ENCODE results near the gene RHD. TPM values are rescaled to one million over a fixed set of nuclear protein-coding genes. Genes with fewer than 3 reads are reported as not detected.

Gene RHD
- total RNA-seq, 1 experiment from 2014 or later: not detected

DNA sequence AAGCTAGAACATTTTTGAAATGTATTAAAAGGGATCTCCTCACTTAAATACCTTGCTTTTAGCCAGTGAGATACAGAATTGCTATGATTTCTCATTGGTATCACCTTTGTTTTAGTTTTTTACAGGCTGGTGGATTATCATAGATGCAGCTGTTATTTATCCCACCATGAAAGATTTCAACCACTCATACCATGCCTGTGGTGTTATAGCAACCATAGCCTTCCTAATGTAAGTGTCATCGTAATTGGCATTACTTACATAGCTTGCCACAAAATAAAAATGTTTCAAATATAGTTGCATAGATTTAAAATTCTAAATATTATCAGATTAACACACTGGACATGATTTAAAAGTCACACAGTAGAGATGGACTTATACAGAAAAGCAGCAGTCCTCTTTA, 70.5 kb downstream of the RHD start:
- H2AFZ ChIP-seq (ENCODE audit: low read length): no peak overlapping the region
- no peaks in the 10 kb centered on the region for H3K27me3 ChIP-seq (ENCODE audit: low read length)
- DNase-seq (no peak), ATAC-seq (no peak)
- no peak overlapping the region for H3K27ac ChIP-seq (ENCODE audit: low read length)
- H3F3A ChIP-seq (ENCODE audit: low read length, unreplicated experiment): no peaks in the 10 kb centered on the region
- H3K9me2 ChIP-seq (replicated peaks; ENCODE audit: low read length): no peaks in the 10 kb centered on the region
- CTCF ChIA-PET: no interaction called here
- H3K4me1 ChIP-seq (ENCODE audit: insufficient read depth, low read length): peaks cover 21% of the 10 kb centered on the region
- POLR2A ChIA-PET (ENCODE audit: unreplicated experiment): no interaction called here
- H3K4me3 ChIP-seq (ENCODE audit: low read length): no peak overlapping the region
- intact Hi-C loops (cut with micrococcal nuclease): no loop called here
- peaks cover 8% of the 10 kb centered on the region for H3K36me3 ChIP-seq (ENCODE audit: low read depth, low read length)
- TF ChIP-seq EZH2phosphoT487 (IDR thresholded peaks at IDR 0.05; ENCODE audit: borderline replicate concordance, low read length): no peak
- TF ChIP-seq CTCF (conservative IDR thresholded peaks at IDR 0.05; ENCODE audit: low read depth, low read length): no peak
- no peak for TF ChIP-seq EZH2 (IDR thresholded peaks at IDR 0.05; ENCODE audit: low read length, unreplicated experiment)
- H3K79me2 ChIP-seq (ENCODE audit: low read length): peaks cover 61% of the 10 kb centered on the region
- H4K20me1 ChIP-seq (ENCODE audit: low read length): peaks cover 23% of the 10 kb centered on the region; the same call in 1 of the 2 replicates
- no peak overlapping the region for H3K4me2 ChIP-seq (ENCODE audit: low read length)
- H3K9me3 ChIP-seq (ENCODE audit: low read length): no peaks in the 10 kb centered on the region
- no TSS peak for BruUV-seq (replicated peaks)
- no peak overlapping the region for H3K9ac ChIP-seq (ENCODE audit: low read length)

GRCh38 chr1:25343872-25344271, 71.6 kb downstream of the RHD start:
- ATAC-seq (peak; percentile 76), DNase-seq (peak; percentile 52)
- ChIA-PET POLR2A (ENCODE audit: unreplicated experiment) (no interaction called here), CTCF (no interaction called here)
- Histone ChIP-seq H3K9me3 (ENCODE audit: low read length) (no peaks in the 10 kb centered on the region), H3K36me3 (ENCODE audit: low read depth, low read length) (peaks cover 8% of the 10 kb centered on the region), H3K9ac (ENCODE audit: low read length) (no peak overlapping the region), H3K4me2 (ENCODE audit: low read length) (no peak overlapping the region), H3F3A (ENCODE audit: low read length, unreplicated experiment) (no peaks in the 10 kb centered on the region), H3K79me2 (ENCODE audit: low read length) (peaks cover 56% of the 10 kb centered on the region), H3K4me3 (ENCODE audit: low read length) (no peak overlapping the region), H2AFZ (ENCODE audit: low read length) (no peak overlapping the region), H3K27me3 (ENCODE audit: low read length) (no peaks in the 10 kb centered on the region), H3K9me2 (replicated peaks; ENCODE audit: low read length) (no peaks in the 10 kb centered on the region), H4K20me1 (ENCODE audit: low read length) (peaks cover 23% of the 10 kb centered on the region; the same call in 1 of the 2 replicates), H3K4me1 (ENCODE audit: insufficient read depth, low read length) (peaks cover 21% of the 10 kb centered on the region), H3K27ac (ENCODE audit: low read length) (no peak overlapping the region)
- BruUV-seq (replicated peaks): no TSS peak
- TF ChIP-seq CTCF (conservative IDR thresholded peaks at IDR 0.05; ENCODE audit: low read depth, low read length) (no peak), EZH2phosphoT487 (IDR thresholded peaks at IDR 0.05; ENCODE audit: borderline replicate concordance, low read length) (no peak), EZH2 (IDR thresholded peaks at IDR 0.05; ENCODE audit: low read length, unreplicated experiment) (no peak)
- intact Hi-C loops (cut with micrococcal nuclease): no loop called here

DNA sequence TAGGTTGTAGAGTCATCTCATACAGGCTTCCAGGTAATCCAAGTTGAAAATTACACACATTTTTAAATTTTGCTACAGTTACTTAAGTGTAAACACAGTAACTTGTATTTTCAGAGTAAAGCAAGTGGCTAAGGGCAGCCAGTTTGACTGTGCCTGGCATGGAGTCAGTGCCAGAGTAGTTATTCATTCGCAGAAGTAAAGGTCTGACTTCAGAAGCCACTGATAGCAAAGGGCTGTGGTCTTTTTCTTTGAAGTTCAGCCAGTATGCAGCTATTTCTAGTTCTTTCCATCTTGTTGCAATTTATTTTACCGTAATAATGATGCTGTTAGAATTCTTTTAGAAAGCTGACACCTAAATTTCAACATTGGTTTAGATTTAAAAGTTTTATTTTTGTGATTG, 75.2 kb downstream of the RHD start:
- Histone ChIP-seq H3K79me2 (ENCODE audit: low read length) (peaks cover 19% of the 10 kb centered on the region), H3K9me3 (ENCODE audit: low read length) (no peaks in the 10 kb centered on the region), H3K27me3 (ENCODE audit: low read length) (no peaks in the 10 kb centered on the region), H3K4me3 (ENCODE audit: low read length) (no peak overlapping the region), H3K9ac (ENCODE audit: low read length) (no peak overlapping the region), H3K36me3 (ENCODE audit: low read depth, low read length) (peaks cover 12% of the 10 kb centered on the region), H4K20me1 (ENCODE audit: low read length) (peaks cover 9% of the 10 kb centered on the region; the same call in 1 of the 2 replicates), H3K4me1 (ENCODE audit: insufficient read depth, low read length) (peaks cover 15% of the 10 kb centered on the region), H3K27ac (ENCODE audit: low read length) (no peak overlapping the region), H3F3A (ENCODE audit: low read length, unreplicated experiment) (no peaks in the 10 kb centered on the region), H3K4me2 (ENCODE audit: low read length) (no peak overlapping the region), H2AFZ (ENCODE audit: low read length) (no peak overlapping the region), H3K9me2 (replicated peaks; ENCODE audit: low read length) (no peaks in the 10 kb centered on the region)
- ChIA-PET POLR2A (ENCODE audit: unreplicated experiment) (interaction anchor here (0.6 kb wide), 1 partner anchor 115 kb away, joined by 3 read pairs; no protein-coding TSS in a partner anchor), CTCF (interaction anchor here (0.6 kb wide), 1 partner anchor 625 kb away, joined by 5 read pairs; no protein-coding TSS in a partner anchor)
- intact Hi-C loops (cut with micrococcal nuclease): no loop called here
- BruUV-seq (replicated peaks): no TSS peak
- ATAC-seq: no peak
- no peak for DNase-seq
- TF ChIP-seq EZH2phosphoT487 (IDR thresholded peaks at IDR 0.05; ENCODE audit: borderline replicate concordance, low read length) (no peak), CTCF (conservative IDR thresholded peaks at IDR 0.05; ENCODE audit: low read depth, low read length) (no peak), EZH2 (IDR thresholded peaks at IDR 0.05; ENCODE audit: low read length, unreplicated experiment) (no peak)
